Endothelial cell (in vitro differentiated cells): Measurements from ENCODE around the gene FBXO42. TPM values are rescaled to one million over a fixed set of nuclear protein-coding genes. Genes with fewer than 3 reads are reported as not detected.

ENCODE experiments used
- DNase-seq: peaks from one replicate; pipeline ENCODE4 v3.0.0; 2021; ENCODE audit warnings: low spot score
- H3K27ac Mint-ChIP-seq: one replicate; pipeline ENCODE4 v1.8.0; 2021; ENCODE audit warnings: mixed read lengths, inconsistent platforms; ENCODE audit not compliant: unreplicated experiment
- H3K27me3 Mint-ChIP-seq: one replicate; pipeline ENCODE4 v1.8.0; 2021; ENCODE audit warnings: mild to moderate bottlenecking, moderate library complexity, mixed read lengths, inconsistent platforms; ENCODE audit not compliant: unreplicated experiment
- H3K36me3 Mint-ChIP-seq: one replicate; pipeline ENCODE4 v1.8.0; 2021; ENCODE audit warnings: mild to moderate bottlenecking, low read depth, mixed read lengths, inconsistent platforms; ENCODE audit not compliant: unreplicated experiment
- H3K4me1 Mint-ChIP-seq: one replicate; pipeline ENCODE4 v1.8.0; 2021; ENCODE audit warnings: mild to moderate bottlenecking, mixed read lengths, inconsistent platforms; ENCODE audit not compliant: unreplicated experiment
- H3K4me3 Mint-ChIP-seq: one replicate; pipeline ENCODE4 v1.8.0; 2021; ENCODE audit warnings: mild to moderate bottlenecking, mixed read lengths, inconsistent platforms; ENCODE audit not compliant: unreplicated experiment
- H3K9me3 Mint-ChIP-seq: one replicate; pipeline ENCODE4 v1.8.0; 2021; ENCODE audit warnings: mixed read lengths, inconsistent platforms; ENCODE audit not compliant: unreplicated experiment
- CTCF ChIP-seq: fragments of 200-600 bp; sonication (generic); IDR thresholded peaks from one replicate; pipeline ENCODE4 v1.5.0; 2021; ENCODE audit warnings: antibody characterized with exemption; ENCODE audit not compliant: unreplicated experiment
- total RNA-seq: library from RNA; stranded (reverse); fragmentation: NEBNext Ultra II Directional; extraction: Animal tissue kit (Norgen Biotek cat#: 25700); gene quantifications from one replicate; pipeline ENCODE4 v1.2.1, GENCODE V29; 2021; ENCODE audit not compliant: unreplicated experiment

Gene FBXO42
- total RNA-seq, 1 donor from 2014 or later = 17.2 TPM

- no peak for TF ChIP-seq CTCF
- peaks cover 5% of the 10 kb centered on the region for H3K4me1 Mint-ChIP-seq
- no peak overlapping the region for H3K27ac Mint-ChIP-seq
- H3K36me3 Mint-ChIP-seq = peaks cover 5% of the 10 kb centered on the region
- H3K27me3 Mint-ChIP-seq = peaks cover 8% of the 10 kb centered on the region
- DNase-seq = no peak
- H3K4me3 Mint-ChIP-seq = no peak overlapping the region
- no peaks in the 10 kb centered on the region for H3K9me3 Mint-ChIP-seq
Measured at GRCh38 chr1:16211824-16212223, 140.5 kb downstream of the FBXO42 start.

GRCh38 chr1:16210581-16210980 is 141.7 kb downstream of the FBXO42 start:
- TF ChIP-seq CTCF = no peak
- Mint-ChIP-seq H3K27ac (no peak overlapping the region), H3K9me3 (no peaks in the 10 kb centered on the region), H3K4me3 (no peak overlapping the region), H3K4me1 (no peaks in the 10 kb centered on the region), H3K36me3 (peaks cover 5% of the 10 kb centered on the region), H3K27me3 (peaks cover 10% of the 10 kb centered on the region)
- no peak for DNase-seq

GRCh38 chr1:16209847-16210407 is 142.4 kb downstream of the FBXO42 start:
- Mint-ChIP-seq H3K4me3 (no peak overlapping the region), H3K27me3 (peaks cover 10% of the 10 kb centered on the region), H3K27ac (no peak overlapping the region), H3K4me1 (no peaks in the 10 kb centered on the region), H3K36me3 (peaks cover 5% of the 10 kb centered on the region), H3K9me3 (no peaks in the 10 kb centered on the region)
- DNase-seq = no peak
- no peak for TF ChIP-seq CTCF

- DNase-seq = no peak
- H3K27ac Mint-ChIP-seq = peak overlapping the region; percentile 54
- H3K9me3 Mint-ChIP-seq = no peaks in the 10 kb centered on the region
- peaks cover 10% of the 10 kb centered on the region for H3K27me3 Mint-ChIP-seq
- no peak for TF ChIP-seq CTCF
- no peaks in the 10 kb centered on the region for H3K4me1 Mint-ChIP-seq
- H3K36me3 Mint-ChIP-seq = peaks cover 5% of the 10 kb centered on the region
- H3K4me3 Mint-ChIP-seq = peak overlapping the region; percentile 26
Measured at GRCh38 chr1:16209132-16209846, 143.0 kb downstream of the FBXO42 start.

- no peak overlapping the region for H3K4me3 Mint-ChIP-seq
- H3K4me1 Mint-ChIP-seq = peaks cover 3% of the 10 kb centered on the region
- peaks cover 12% of the 10 kb centered on the region for H3K27me3 Mint-ChIP-seq
- TF ChIP-seq CTCF = no peak
- H3K9me3 Mint-ChIP-seq = no peaks in the 10 kb centered on the region
- H3K36me3 Mint-ChIP-seq = peaks cover 8% of the 10 kb centered on the region
- no peak overlapping the region for H3K27ac Mint-ChIP-seq
- DNase-seq = no peak
Measured at GRCh38 chr1:16208270-16208987, 143.9 kb downstream of the FBXO42 start.
